HG02623 (cell line): ENCODE results near the gene PHACTR2.
"Not testable (repeated sequence)": the region's sequence is repeated elsewhere in the genome, so short reads cannot be mapped to it uniquely, and the experiment has no call there.

Experiments
- ATAC-seq: cut with Tn5 transposase; IDR thresholded peaks from one replicate; pipeline ENCODE4 v1.9.1; 2021; ENCODE audit warnings: moderate library complexity; ENCODE audit not compliant: unreplicated experiment

The PHACTR2 gene

DNA sequence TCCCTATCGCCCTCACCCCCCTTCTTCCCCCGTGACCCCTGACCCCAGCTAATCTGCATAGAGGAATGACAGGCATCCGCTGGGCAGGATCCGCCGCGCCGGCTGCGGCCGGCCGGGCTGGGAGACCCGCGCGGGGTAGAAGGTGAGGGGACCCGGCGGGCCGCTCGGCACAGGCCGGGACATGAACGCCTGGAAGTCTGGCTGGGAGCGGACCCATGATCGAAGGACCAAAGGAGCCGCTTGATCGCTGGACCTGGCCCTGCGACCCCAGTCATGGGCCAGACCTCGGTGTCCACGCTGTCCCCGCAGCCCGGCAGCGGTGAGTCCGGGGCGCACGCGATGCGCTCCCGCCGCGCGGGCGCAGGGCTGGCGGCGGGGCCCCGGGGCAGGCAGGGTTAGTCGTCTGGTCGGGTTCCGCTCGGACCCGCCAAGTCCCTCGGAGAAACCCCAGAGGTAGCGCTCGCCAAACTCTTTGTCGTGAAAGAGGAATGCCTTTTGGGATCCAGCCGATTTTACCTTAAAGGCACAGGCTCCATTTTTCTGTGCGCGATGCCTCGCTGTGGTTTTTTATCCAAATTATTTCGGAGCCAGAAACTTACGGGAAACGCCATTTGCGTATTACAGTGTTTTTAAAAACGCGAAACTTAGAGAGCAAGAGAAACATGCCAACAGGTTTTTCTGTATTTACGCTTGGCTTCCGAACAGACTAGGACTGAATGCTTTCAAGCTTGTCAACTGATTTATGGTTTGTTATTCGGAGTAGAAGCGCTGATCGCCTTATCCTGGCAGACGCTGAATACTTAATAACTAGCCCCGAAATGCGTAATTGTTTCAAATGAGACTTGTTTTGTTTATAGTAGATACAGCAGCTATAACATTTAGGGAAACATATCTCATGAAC is at the start of gene PHACTR2:
TSS of gene PHACTR2 (plus strand) at position 75 of the 901 bp plus-strand sequence. CDS start at position 274, 199 bp downstream.
- ATAC-seq, result no peak

DNA sequence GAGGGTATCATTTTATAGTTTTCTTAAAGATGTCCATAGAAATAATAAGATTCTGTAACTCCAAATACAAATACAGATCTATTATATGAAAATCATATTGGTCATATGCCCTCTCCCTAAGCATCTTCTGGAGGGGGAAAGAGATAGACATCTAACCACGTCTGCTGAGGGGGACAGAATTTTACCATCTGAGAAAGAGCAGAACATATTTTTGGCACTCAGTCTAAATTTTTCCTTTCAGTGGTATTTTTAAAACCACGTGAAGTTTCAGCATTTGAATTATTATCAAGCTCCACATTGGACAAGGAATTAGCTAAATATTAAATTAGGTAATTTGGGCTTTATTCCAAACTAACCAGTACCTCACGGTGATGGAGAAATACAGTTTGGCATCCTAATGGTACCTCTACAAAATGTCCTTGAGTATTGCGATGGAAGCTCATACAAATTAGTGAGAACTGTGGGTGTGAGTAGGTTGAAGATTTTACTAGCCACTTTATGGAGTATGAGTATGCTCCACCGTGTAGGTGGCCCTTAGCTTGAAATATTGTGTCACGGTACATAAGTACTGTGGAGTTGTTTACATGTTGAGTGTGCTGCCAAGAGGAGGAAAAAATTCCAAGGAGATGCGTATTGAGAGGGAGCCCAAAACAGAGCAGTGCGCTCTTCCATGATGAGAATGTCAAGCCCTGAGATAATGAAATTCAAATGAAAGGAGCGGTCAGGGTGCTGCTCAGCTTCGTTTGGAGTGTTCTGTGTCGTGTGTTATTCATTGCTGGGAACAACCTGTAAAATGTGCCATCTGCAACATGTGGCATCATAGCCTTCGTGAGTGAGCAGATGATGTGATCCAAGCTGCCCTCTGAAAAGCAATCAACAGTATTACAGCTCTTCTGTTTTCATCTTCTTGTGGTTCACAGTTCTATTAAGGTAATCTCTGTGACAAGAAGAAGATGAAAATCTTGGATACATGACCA is 48.4 kb upstream of the PHACTR2 start:
- ATAC-seq, result no peak

- not testable (repeated sequence) for ATAC-seq
Measured at GRCh38 chr6:143631196-143631595, 46.6 kb upstream of the PHACTR2 start.

DNA sequence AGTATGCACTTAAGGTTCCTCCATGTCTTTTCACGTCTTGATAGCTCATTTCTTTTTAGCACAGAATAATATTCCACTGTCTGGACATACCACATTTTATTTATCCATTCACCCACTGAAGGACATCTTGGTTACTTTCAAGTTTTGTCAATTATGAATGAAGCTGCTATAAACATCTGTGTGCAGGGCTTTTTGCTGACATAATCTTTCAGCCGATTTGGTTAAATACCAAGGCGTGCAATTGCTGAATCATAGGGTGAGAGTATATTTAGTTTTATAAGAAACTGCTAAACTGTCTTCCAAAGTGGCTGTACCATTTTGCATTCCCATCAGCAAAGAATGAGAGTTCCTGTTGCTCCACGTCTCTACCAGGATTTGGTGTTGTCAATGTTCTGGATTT is 44.9 kb upstream of the PHACTR2 start:
- ATAC-seq, result no peak

GRCh38 chr6:143634486-143634885 is 43.3 kb upstream of the PHACTR2 start:
- no peak for ATAC-seq

- no peak for ATAC-seq
Measured at GRCh38 chr6:143637691-143638090, 40.1 kb upstream of the PHACTR2 start.

DNA sequence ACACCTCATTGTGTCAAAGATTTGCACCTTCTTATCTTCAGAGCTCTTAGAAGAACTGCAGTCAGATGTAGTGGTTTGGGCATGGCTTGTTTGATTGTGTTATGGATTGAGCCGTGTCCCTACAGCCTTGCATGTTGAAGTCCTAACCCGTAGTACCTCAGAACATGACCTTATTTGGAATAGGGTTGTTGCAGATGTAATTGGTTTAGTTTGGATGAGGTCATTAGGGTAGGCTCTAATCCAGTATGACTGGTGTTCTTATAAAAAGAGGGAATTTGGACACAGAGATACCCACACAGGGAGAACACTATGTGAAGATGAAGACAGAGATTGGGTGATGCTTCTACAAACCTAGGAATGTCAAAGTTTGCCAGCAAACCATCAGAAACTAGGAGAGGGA is 35.4 kb upstream of the PHACTR2 start:
- ATAC-seq, result no peak

GRCh38 chr6:143647191-143647590 is 30.6 kb upstream of the PHACTR2 start:
- ATAC-seq, result no peak

DNA sequence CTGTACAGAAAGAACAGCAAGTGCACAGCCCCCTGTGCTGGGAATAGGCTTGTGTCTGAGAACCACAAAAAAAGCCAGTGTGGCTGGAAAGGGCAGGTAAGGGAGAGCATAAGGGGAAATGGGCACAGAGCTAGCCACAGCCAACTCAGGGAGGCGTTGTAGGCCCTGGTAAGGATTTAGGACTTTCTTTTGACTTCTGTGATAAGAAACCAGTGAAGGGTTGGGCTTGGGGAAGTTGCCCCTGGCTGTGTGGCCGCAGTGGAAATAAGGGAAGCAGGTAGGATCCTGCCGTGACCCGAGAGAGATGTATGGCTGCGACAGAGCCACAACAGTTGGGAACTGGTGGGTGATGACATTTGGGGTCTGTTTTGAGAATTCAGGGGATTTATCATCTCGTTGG is 30.0 kb upstream of the PHACTR2 start:
- ATAC-seq, result no peak

- ATAC-seq, result not testable (repeated sequence)
Measured at GRCh38 chr6:143649319-143649718, 28.4 kb upstream of the PHACTR2 start.

GRCh38 chr6:143651328-143651727 is 26.4 kb upstream of the PHACTR2 start:
- not testable (repeated sequence) for ATAC-seq

DNA sequence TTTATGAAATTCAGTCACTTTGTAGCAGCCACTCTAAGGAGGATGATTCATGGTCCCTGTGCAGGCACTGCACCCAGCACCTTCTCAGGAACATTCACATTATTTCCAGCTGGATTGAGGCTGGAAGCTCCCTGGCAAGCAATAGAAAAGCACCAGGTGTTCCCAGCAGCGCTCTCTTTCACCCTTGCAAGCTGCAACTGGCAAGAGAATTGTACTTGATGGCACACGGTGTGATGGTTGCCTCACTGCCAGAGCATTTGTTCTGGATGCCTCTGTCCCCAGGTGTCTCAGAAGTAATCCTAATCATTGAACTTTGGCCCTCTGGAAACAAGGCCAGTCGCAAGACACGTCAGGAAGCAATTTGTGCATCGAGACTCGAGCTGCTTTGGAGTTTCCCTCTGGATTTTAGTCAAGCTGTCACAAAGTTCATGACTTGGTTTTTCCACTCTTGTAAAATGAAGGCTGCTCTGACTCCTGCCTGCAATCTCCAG is 24.9 kb upstream of the PHACTR2 start:
- no peak for ATAC-seq

DNA sequence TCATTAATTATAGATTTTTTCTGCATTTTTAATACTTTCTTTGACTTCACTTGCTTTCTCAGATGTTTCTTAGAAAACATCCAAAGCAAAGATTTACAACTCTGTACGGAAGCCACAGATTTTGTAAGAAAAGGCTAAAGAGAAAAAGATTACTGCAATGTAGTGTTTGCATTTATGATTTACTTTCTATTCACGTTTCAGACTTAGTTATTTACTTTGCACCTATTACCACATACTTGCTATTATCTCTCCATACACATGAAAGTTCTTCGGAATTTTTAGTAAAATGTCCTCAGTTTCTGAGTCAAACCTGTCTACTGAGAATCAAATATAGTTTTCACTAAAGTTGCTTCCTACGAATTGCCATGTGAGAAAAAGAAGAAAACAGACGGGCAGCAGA is 22.2 kb upstream of the PHACTR2 start:
- ATAC-seq, result no peak

DNA sequence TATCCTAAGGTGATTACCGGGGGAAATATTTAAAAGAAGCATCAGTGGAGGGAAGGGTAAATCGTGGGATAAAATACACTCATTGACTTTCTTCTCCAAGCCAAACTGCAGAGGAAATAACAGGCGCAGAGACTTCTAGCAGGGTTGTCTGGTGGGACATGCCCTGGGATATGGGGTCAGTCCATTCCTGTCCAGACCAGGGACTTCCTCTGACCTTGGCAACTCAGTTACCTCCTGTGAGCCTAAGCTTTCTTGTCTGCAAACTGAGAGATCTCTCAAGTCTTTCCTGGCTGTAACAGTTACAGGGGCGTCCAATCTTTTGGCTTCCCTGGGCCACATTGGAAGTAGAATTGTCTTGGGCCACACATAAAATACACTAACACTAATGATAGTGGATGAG is 21.7 kb upstream of the PHACTR2 start:
- no peak for ATAC-seq

GRCh38 chr6:143657809-143658208 is 20.0 kb upstream of the PHACTR2 start:
- no peak for ATAC-seq

DNA sequence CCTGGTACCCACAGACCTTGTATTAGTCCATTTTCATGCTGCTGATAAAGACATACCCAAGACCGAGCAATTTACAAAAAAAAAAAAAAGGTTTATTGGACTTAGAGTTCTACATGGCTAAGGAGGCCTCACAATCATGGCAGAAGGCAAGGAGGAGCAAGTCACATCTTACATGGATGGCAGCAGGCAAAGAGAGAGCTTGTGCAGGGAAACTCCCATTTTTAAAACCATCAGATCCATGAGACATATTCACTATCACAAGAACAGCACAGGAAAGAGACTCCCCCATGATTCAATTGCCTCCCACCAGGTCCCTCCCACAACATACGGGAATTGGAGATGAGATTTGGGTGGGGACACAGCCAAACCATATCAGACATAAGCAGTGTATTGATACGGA is 17.6 kb upstream of the PHACTR2 start:
- ATAC-seq, result not testable (repeated sequence)

GRCh38 chr6:143664171-143664570 is 13.6 kb upstream of the PHACTR2 start:
- ATAC-seq, result no peak

DNA sequence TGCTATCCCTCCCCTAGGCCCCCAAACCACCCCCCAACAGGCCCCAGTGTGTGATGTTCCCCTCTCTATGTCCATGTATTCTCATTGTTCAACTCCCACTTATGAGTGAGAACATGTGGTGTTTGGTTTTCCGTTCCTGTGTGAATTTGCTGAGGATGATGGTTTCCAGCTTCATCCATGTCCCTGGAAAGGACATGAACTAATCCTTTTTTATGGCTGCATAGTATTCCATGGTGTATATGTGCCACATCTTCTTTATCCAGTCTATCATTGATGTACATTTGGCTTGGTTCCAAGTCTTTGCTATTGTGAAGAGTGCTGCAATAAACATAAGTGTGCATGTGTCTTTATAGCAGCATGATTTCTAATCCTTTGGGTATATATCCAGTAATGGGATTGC is 11.8 kb upstream of the PHACTR2 start:
- not testable (repeated sequence) for ATAC-seq

GRCh38 chr6:143669483-143669882 is 8.3 kb upstream of the PHACTR2 start:
- ATAC-seq, result not testable (repeated sequence)

DNA sequence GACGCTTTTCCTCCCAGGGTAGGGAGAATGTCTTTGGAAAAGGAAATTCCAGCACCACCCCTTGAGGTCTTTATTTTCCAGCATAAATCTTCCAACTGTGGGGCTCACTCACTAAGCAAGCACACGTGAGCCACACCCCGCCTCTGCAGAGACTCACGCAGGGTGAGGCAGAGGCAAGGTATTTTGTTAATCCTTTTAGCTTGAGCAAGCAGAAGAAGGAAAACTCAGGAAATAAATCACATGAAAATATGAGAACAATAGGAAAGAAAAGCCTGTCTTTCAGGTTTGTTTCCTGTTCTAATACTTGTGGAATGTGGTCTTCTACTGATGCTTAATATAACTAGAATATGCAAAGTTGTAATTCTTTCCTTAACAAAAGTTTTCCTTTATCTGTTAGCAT is 4.1 kb upstream of the PHACTR2 start:
- no peak for ATAC-seq
